Pancreas (tissue), 10 donors: Measurements from ENCODE around the gene CPN2. TPM values are rescaled to one million over a fixed set of nuclear protein-coding genes. Genes with fewer than 3 reads are reported as not detected.

Source experiments
- ATAC-seq, 4 donors: fragments of 200-7000 bp; cut with Tn5 transposase; one replicate each; pipeline versions ENCODE4 v1.8.0 to v1.9.1; 2020; ENCODE audit warnings: mild to moderate bottlenecking in 4 of 4, moderate library complexity in 4 of 4
- DNase-seq, 6 donors: peaks; one replicate each; pipeline ENCODE4 v3.0.0-alpha.2; 2020
- FAIRE-seq: peaks from 2 replicates; lab custom pipeline; 2012; peaks lifted over from hg19 to GRCh38; lab: Jason Lieb, UNC
- H3K27ac ChIP-seq, 4 donors: fragments of 200-600 bp; sonication (generic); 1 replicate in 3 of 4; 2 replicates in 1 of 4; pipeline versions ENCODE4 v1.5.0 to v1.8.0; 2020
- H3K27me3 ChIP-seq, 4 donors: fragments of 200-600 bp; one replicate each; pipeline ENCODE4 v1.8.0; 2021
- H3K36me3 ChIP-seq, 3 donors: fragments of 200-600 bp; sonication (generic) in 1 of 3; one replicate each; pipeline versions ENCODE4 v1.5.0 to v1.8.0; 2020 to 2021
- H3K4me1 ChIP-seq, 3 donors: fragments of 200-600 bp; one replicate each; pipeline ENCODE4 v1.8.0; 2021
- H3K4me3 ChIP-seq, 4 donors: fragments of 200-600 bp; sonication (generic) in 2 of 4; one replicate each; pipeline versions ENCODE4 v1.5.0 to v1.8.0; 2020 to 2021
- H3K9me3 ChIP-seq, 4 donors: fragments of 200-600 bp; one replicate each; pipeline ENCODE4 v1.8.0; 2021
- CTCF ChIP-seq, 4 donors: fragments of 200-600 bp; sonication (generic) in 3 of 4; IDR thresholded peaks; one replicate each; pipeline versions ENCODE4 v1.5.0 to v1.8.0; 2021; ENCODE audit warnings: antibody characterized with exemption in 4 of 4
- WGBS, 2 donors: extraction: QIAGEN DNeasy Blood & Tissue Kit; methylation state at CpG; one replicate each; pipeline ENCODE4 v1.1.7; 2013; 5-methylcytosine and 5-hydroxymethylcytosine counted together
- intact Hi-C, 3 donors: fragments of 100-400 bp; cut with DNase I; formaldehyde crosslinking; loops; one replicate each; pipeline versions ENCODE4 v1.11.1 to v1.14.2; 2022
- polyA plus RNA-seq, 2 donors: library from polyadenylated mRNA; stranded (reverse); fragments of 200-250 nt; gene quantifications; one replicate each; pipeline ENCODE4 v1.2.3, GENCODE V29; 2013
- total RNA-seq, 6 donors: library from RNA; stranded (reverse); fragmentation: NEBNext Ultra II Directional in 4 of 6; extraction: Animal tissue kit (Norgen Biotek cat#: 25700) in 4 of 6; gene quantifications; one replicate each; pipeline versions ENCODE4 v1.2.1 to v1.2.4, GENCODE V29; 2021 to 2023
- donor health status: healthy with polysubstance abuse.
- donor health status: DM: no; HTN: no; CAD: no; lungs with moderate emphysema.
- donor health status: DM: no; HTN: no; CAD: no.
- donor health status: control.
- donor health status: control.
- donor health status: Bipolar disorder and iron deficiency.
- donor health status: DM: yes; HTN: yes; CAD: no.
- donor health status: DM: no; HTN: no; CAD: no.
- donor health status: DM: no; HTN: no; CAD: no.
- donor health status: DM: yes; HTN: yes; CAD: no.

CPN2 gene
- total and polyA plus RNA-seq, 8 donors, result 0.09 TPM; not detected in 7

GRCh38 chr3:194300936-194301335 is 50.2 kb downstream of the CPN2 start:
- intact Hi-C loops, result loop anchor here in 1 of 3 donors (10.0 kb wide), 1 partner anchor 136 kb away; no protein-coding TSS in a partner anchor
- 91 to 96% methylated on average over 6 of the region's 6 CpGs for WGBS, 2 donors
- Histone ChIP-seq H3K4me1 (peaks cover 0 to 6% (median 0%) of the 10 kb centered on the region in 3 donors), H3K4me3 (no peak overlapping the region), H3K36me3 (no peaks in the 10 kb centered on the region), H3K27me3 (no peaks in the 10 kb centered on the region), H3K9me3 (no peaks in the 10 kb centered on the region), H3K27ac (no peak overlapping the region)
- FAIRE-seq (no peak), DNase-seq (peak in 1 of 6 donors; percentile 13), ATAC-seq (no peak)
- no peak for TF ChIP-seq CTCF (IDR thresholded peaks at IDR 0.05)

- no peak for FAIRE-seq
These were observed 50.8 kb downstream of the CPN2 start for GRCh38 chr3:194300382-194300758.

GRCh38 chr3:194298331-194299227 is 52.5 kb downstream of the CPN2 start:
- Histone ChIP-seq H3K36me3 (no peaks in the 10 kb centered on the region), H3K27me3 (no peaks in the 10 kb centered on the region), H3K9me3 (no peaks in the 10 kb centered on the region), H3K4me1 (peaks cover 0 to 7% (median 0%) of the 10 kb centered on the region in 3 donors), H3K4me3 (no peak overlapping the region), H3K27ac (no peak overlapping the region)
- WGBS, 2 donors, result 88 to 89% methylated on average over 19 of the region's 19 CpGs
- TF ChIP-seq CTCF (IDR thresholded peaks at IDR 0.05), result no peak
- intact Hi-C loops, result no loop called here
- ATAC-seq, result no peak
- FAIRE-seq, result no peak
- no peak for DNase-seq

More at GRCh38 chr3:194300382-194300758, 50.8 kb downstream of the CPN2 start:
- no peak overlapping the region for H3K4me3 ChIP-seq
- no peaks in the 10 kb centered on the region for H3K27me3 ChIP-seq
- H3K36me3 ChIP-seq, result no peaks in the 10 kb centered on the region
- intact Hi-C loops, result loop anchor here in 1 of 3 donors (10.0 kb wide), 1 partner anchor 136 kb away; no protein-coding TSS in a partner anchor
- DNase-seq (peak in 5 of 6 donors; percentile 54 to 73 (median 58)), ATAC-seq (peak; percentile 28 to 56 (median 37))
- TF ChIP-seq CTCF (IDR thresholded peaks at IDR 0.05), result no peak
- 71 to 72% methylated on average over 13 of the region's 13 CpGs for WGBS, 2 donors
- peaks cover 0 to 7% (median 0%) of the 10 kb centered on the region in 3 donors for H3K4me1 ChIP-seq
- peak overlapping the region in 1 of 4 donors; percentile 27 for H3K27ac ChIP-seq
- no peaks in the 10 kb centered on the region for H3K9me3 ChIP-seq

GRCh38 chr3:194296454-194297263 is 54.5 kb downstream of the CPN2 start:
- ATAC-seq (peak; percentile 81 to 90 (median 88)), DNase-seq (peak; percentile 82 to 90 (median 83)), FAIRE-seq (no peak)
- no peak for TF ChIP-seq CTCF (IDR thresholded peaks at IDR 0.05)
- 1 to 3% methylated on average over 45 to 47 of the region's 47 CpGs for WGBS, 2 donors
- Histone ChIP-seq H3K36me3 (no peaks in the 10 kb centered on the region), H3K4me3 (peak overlapping the region in 3 of 4 donors; percentile 24 to 43 (median 40)), H3K4me1 (peaks cover 0 to 7% (median 0%) of the 10 kb centered on the region in 3 donors), H3K9me3 (no peaks in the 10 kb centered on the region), H3K27me3 (no peaks in the 10 kb centered on the region), H3K27ac (peak overlapping the region; percentile 79 to 96 (median 93))
- intact Hi-C loops, result no loop called here
